CD4-positive, alpha-beta T cell treated with Interleukin-6 for 4 hours (primary cell): Measurements from ENCODE around the gene TNFRSF4.

Source experiments
- DNase-seq: peaks from one replicate; pipeline ENCODE4 v3.0.0-alpha.2; 2020; ENCODE audit warnings: mixed read lengths

The TNFRSF4 gene

GRCh38 chr1:1245178-1245816 lies 31.3 kb upstream of the TNFRSF4 start:
- DNase-seq, result no peak

- no peak for DNase-seq
These were observed 30.3 kb upstream of the TNFRSF4 start for GRCh38 chr1:1244192-1244811.

GRCh38 chr1:1243807-1244191 lies 29.8 kb upstream of the TNFRSF4 start:
- DNase-seq, result no peak

GRCh38 chr1:1243266-1243660 lies 29.3 kb upstream of the TNFRSF4 start:
- no peak for DNase-seq

GRCh38 chr1:1242461-1243265 lies 28.7 kb upstream of the TNFRSF4 start:
- DNase-seq, result no peak

- no peak for DNase-seq
These were observed 27.8 kb upstream of the TNFRSF4 start for GRCh38 chr1:1241588-1242219.

GRCh38 chr1:1240822-1241587 lies 27.1 kb upstream of the TNFRSF4 start:
- DNase-seq, result no peak

GRCh38 chr1:1240348-1240732 lies 26.4 kb upstream of the TNFRSF4 start:
- DNase-seq, result no peak

GRCh38 chr1:1239614-1240347 lies 25.8 kb upstream of the TNFRSF4 start:
- DNase-seq, result no peak

- DNase-seq, result no peak
These were observed 25.3 kb upstream of the TNFRSF4 start for GRCh38 chr1:1239227-1239613.

- DNase-seq, result no peak
These were observed 24.8 kb upstream of the TNFRSF4 start for GRCh38 chr1:1238702-1239178.

GRCh38 chr1:1237874-1238701 lies 24.1 kb upstream of the TNFRSF4 start:
- no peak for DNase-seq

GRCh38 chr1:1236945-1237873 lies 23.3 kb upstream of the TNFRSF4 start:
- no peak for DNase-seq

- no peak for DNase-seq
These were observed 22.3 kb upstream of the TNFRSF4 start for GRCh38 chr1:1236176-1236763.

- no peak for DNase-seq
These were observed 21.2 kb upstream of the TNFRSF4 start for GRCh38 chr1:1235016-1235744.

GRCh38 chr1:1234180-1234808 lies 20.3 kb upstream of the TNFRSF4 start:
- no peak for DNase-seq

- DNase-seq, result no peak
These were observed 19.6 kb upstream of the TNFRSF4 start for GRCh38 chr1:1233567-1233892.

- no peak for DNase-seq
These were observed 19.0 kb upstream of the TNFRSF4 start for GRCh38 chr1:1232796-1233566.
